Left cardiac atrium (tissue), 4 donors: ENCODE data around the gene ADIPOR1. TPM values are rescaled to one million over a fixed set of nuclear protein-coding genes. Genes with fewer than 3 reads are reported as not detected.

ENCODE experiments used
- ATAC-seq, 2 donors: fragments of 200-7000 bp; cut with Tn5 transposase; one replicate each; pipeline ENCODE4 v1.9.1; 2020; ENCODE audit warnings: mild to moderate bottlenecking in 2 of 2, moderate library complexity in 2 of 2
- DNase-seq: peaks from one replicate; pipeline ENCODE4 v3.0.0-alpha.2; 2020
- intact Hi-C, 2 donors: fragments of 100-400 bp; cut with DNase I; formaldehyde crosslinking; loops; one replicate each; pipeline versions ENCODE4 v1.14.1 to v1.15.1; 2022 to 2023
- total RNA-seq, 2 donors: library from RNA; stranded (reverse); fragmentation: NEBNext Ultra II Directional; extraction: Animal tissue kit (Norgen Biotek cat#: 25700); gene quantifications; one replicate each; pipeline ENCODE4 v1.2.1, GENCODE V29; 2021
- donor health status: DM: no; HTN: yes; CAD: no.
- donor health status: DM: no; HTN: yes; CAD: no; lungs with severe emphysema.
- donor health status: DM: yes; HTN: yes; CAD: no.
- donor health status: Dilated cardiomyopathy.

ADIPOR1 gene
- total RNA-seq, 2 donors from 2014 or later, result 82.3 to 98.4 TPM

DNA sequence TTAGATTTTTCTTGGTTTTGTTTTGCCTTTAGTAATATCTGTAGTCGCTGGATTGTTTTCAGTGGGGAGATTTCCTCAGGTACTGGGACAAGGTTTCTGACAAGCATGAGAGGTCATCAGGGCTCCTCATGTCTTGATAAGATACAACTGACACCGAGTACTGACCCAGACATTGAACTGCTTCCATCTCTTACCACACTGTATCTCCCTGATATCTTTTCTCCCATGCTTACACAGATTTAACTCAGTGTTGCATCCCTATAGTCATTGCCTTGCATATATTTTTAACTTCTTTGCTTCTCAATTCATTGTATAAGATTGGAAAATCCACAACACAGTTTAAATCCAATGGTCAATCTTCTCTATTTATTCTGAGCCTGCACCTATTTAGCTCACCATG lies 21.3 kb upstream of the ADIPOR1 start:
- DNase-seq (no peak), ATAC-seq (no peak)
- intact Hi-C loops, result no loop called here

DNA sequence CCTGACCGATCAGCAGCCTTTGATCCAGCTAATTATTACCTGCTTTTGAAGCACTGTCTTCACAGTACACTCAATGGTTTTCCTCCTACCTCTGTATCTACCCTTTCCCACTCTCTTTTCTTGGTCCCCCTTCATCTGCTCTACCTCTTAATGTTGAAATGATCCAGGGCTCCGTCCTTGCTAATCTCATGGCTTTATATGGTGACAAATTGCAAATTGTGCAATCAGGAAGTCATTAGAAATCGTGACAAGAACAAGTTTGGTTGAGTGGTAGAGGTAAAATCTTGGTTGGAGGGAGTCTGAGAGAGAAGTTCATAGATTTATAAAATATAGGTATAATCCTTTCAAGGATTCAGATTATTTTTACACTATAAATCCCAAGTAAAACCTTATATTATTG lies 18.5 kb upstream of the ADIPOR1 start:
- DNase-seq (no peak), ATAC-seq (no peak)
- intact Hi-C loops, result no loop called here

DNA sequence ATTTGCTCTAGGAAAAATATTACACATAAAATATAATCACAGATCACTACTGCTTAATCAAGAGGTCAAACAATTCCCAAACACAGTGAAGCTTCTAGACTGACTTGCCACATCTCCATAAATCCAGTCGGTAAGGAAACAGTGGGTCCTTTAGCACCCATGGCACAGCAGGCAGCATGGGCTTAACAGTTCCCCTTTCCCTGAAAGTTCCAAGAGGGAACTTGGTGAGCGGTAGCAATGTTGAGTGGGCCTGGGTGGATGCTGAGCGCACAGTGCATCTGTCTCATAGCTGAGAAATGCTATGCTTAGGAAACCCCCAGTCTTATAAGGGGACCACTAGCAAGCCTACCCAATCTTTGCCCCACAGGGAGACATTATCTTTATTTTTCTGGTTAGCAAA lies 16.7 kb upstream of the ADIPOR1 start:
- DNase-seq (no peak), ATAC-seq (no peak)
- intact Hi-C loops, result no loop called here

DNA sequence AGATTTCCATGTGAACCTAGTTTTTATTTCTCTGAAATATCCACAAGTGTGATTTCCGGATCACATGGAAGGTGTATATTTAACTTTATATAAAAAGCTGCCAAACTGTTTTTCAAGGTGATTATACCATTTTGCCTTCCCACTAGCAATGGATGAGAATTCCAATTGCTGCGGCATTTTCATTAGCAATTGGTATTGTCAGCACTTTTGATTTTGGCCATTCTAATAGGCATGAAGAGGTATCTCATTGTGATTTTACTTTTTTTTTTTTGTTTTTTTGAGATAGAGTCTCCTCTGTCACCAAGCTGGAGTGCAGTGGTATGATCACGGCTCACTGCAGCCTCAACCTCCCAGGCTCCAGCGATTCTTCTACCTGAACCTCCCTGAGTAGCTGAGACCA lies 13.9 kb upstream of the ADIPOR1 start:
- no peak for DNase-seq
- intact Hi-C loops, result no loop called here
- ATAC-seq, result no peak

DNA sequence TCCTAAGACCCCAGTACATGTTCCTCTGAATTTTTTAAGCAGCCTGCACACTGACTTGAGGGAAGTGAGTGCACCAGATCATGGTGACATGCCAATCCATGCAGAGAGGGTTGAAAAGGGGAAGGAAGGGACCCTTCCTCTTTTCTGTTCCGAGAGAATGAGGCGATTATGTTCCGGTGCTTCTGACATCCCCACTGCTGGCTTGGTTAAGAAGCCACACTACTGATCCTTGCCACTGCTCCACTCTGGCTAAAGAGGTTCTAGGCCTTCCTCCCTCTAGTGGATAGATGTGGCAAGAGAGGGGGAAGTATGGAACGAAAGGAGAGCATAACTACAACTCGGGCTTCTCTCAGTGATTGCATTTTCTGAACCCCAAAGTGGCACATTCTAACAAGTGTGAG lies 10.8 kb upstream of the ADIPOR1 start:
- intact Hi-C loops, result no loop called here
- DNase-seq (peak; percentile 45), ATAC-seq (peak; percentile 36 to 39)

DNA sequence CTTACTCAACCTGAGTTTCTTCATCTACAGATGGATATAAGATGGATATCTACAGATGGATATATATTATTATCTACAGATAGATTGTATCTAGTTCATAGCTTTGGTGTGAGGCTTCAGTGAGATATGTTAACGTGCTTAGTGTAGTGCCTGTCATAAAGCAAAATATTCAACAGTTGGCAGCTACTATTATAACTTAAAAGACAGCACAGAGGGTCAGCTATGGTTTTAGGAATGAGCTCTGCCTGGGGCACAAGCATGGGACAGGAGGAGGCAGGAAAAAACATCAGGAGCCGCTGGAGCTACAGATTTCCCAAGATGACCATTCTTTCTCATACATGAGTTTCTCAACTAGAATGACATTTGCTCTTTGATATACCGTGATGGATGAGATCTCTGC lies 10.2 kb upstream of the ADIPOR1 start:
- intact Hi-C loops, result no loop called here
- no peak for DNase-seq
- no peak for ATAC-seq

DNA sequence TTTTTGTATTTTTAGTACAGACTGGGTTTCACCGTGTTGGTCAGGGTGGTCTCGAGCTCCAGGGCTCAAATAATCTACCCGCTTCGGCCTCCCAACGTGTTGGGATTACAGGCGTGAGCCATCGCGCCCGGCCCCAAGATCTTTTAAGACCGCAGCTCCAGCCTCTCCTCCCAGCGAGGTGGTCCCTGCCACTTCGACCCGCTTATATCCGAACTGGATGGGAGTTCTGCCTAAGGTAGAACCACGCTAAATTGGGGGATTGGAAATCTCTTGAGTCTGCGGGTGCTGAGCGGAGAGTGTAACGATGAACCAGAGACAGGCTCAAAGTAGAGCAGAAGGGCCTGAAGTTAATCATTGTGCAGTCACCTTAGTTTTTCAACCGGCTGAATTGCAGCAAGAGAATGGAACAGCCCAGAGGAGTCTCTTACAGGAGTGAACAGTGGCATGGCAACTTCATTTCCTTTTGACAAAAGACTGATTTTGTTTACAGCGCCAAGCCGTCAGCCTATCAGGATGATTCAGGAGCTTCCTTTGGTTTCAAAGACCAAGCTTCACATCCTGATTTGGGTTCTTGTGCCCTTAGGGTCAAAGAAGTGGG lies 9.7 kb upstream of the ADIPOR1 start:
- DNase-seq, result no peak
- no peak for ATAC-seq
- intact Hi-C loops, result no loop called here

DNA sequence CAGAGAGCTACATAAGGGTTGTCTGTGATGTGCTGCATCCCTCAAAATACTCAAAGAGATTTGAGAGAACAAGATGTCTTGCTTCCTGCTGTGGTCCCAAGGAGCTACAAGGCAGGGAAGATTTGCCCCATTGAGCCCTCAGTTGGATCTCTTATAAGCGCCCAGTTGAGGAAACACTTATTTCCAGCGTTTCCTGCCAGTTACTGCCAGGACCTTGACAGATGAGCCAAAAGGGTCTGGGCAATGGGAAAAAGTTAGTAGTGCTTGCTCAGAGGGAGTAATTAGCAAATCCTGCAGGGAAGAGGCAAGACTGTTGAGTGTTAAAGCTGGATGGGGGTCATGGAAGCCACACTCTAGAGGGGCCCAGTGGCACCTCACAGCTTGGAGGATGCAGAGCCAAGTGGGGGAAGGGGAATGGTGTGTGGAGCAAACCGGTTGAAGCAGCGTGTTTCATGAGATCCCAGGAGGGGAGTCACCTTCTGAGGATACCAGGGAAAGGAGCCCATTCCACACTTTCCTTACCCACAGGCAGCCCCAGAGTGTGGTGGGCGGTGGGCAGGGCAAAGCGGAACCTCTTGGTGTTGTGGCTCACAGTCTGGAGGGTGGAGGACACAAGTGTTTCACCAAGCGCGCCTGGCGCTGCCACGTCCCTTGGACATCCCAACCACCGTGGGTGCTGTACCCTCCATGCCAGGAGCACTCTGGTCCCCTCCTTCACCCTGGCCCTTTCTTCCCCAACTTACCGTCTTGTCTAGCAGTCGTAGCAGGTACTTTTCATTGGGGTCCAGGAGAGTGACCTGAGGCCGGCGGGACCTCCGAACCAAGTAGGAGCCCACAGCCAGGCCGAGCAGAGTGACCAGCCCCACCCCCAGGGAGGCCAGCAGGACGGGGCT lies 8.1 kb upstream of the ADIPOR1 start:
- ATAC-seq (peak in 1 of 2 donors; percentile 1), DNase-seq (no peak)
- intact Hi-C loops, result no loop called here

DNA sequence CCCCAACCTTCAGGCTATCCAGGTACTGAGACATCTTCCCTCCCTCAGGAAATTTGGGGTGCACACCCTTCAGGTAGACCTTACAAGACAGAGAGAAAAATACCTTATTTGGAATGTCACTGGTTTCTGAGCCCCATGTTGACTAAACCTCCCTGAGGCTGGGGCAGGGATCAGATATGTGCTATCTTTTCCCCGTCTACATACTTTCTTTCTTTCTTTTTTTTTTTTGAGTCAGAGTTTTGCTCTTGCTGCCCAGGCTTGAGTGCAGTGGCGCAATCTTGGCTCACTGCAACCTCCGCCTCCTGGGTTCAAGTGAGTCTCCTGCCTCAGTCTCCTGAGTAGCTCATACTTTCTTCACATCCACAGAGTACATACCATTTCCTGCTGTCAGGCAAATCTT lies 7.3 kb upstream of the ADIPOR1 start:
- DNase-seq (no peak), ATAC-seq (no peak)
- intact Hi-C loops, result no loop called here

DNA sequence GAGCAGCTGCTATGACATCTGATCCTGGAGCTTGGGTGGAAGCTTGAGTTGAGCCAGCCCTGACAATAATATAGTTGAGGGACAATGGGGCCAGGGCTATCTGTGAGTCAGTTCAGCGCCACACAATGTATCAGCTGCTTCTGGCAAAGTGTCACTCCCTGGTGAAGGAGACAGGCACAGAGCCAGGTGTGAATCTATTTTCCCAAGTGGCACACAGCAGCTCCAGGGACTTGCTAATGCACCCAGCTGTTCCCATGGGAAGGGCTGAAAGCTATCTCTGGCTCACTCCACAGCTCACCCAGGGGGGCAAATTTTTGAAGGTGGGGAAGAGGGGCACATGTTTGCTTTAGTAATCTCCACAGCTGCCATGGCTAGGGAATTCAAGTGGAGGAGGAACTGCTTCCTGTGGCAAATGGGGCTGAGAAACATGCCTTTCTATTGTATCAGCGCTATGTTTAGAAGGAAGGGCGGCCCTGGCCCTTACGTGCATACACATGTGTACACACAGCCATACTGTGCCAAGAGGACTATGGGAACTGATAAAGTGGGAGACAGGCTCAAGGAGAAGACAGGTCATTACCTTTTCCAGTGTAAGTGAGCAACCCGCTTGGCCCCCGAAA lies 6.8 kb upstream of the ADIPOR1 start:
- DNase-seq (peak; percentile 29), ATAC-seq (peak; percentile 4 to 17)
- intact Hi-C loops, result loop anchor here in 1 of 2 donors (5.0 kb wide), 1 partner anchor 38 kb away; the partner anchor contains the start of gene KLHL12

DNA sequence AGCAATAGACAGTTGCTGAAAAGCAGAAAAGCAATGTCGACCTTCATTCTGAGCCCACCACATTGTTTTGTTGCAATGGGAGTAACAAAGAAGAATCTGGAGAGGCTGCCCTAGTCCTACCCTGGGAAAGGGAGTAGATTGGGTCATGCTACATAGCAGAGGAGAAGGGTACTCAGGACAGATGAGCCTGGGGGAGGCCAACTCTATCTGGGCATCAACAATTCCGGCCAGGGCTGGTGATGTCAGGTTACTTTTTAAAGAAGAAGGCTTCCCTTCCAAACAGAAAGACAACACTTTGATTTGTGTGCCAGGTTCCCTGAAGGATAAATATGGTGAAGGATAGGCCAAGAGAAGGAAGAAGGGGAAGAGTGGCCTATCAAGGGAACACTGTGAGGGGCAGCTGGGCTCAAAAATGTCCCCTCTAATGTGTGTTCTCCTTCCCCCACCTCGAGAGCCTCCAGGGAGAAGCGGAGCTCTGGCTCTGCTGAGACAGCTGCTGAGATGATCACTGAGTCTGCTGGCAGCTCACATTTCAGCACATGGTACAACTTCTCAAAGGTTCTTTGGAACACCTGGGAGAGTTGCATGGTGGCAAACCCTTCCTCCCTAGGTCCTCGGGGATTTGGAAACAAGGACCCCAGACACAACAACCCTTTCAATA lies 3.2 kb upstream of the ADIPOR1 start:
- DNase-seq (no peak), ATAC-seq (no peak)
- intact Hi-C loops, result loop anchor here in 1 of 2 donors (5.0 kb wide), 1 partner anchor 34 kb away; the partner anchor contains the start of gene KLHL12

DNA sequence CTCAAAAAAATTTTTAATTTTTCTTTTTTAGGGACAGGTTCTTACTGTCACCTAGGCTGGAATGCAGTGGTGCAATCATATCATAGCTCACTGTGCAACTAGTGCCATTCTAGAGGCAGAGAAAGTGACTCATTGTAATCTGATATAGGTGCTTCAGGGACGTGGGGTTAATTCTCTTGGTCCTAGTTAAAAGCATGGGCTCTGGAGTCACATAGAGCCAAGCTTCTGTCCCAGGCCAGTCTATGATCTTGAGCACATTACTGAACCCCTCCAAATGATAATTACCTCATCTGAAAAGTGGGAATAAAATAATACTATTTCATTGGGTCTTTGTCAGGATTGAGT lies 1.1 kb upstream of the ADIPOR1 start:
- intact Hi-C loops, result no loop called here
- no peak for ATAC-seq
- no peak for DNase-seq

DNA sequence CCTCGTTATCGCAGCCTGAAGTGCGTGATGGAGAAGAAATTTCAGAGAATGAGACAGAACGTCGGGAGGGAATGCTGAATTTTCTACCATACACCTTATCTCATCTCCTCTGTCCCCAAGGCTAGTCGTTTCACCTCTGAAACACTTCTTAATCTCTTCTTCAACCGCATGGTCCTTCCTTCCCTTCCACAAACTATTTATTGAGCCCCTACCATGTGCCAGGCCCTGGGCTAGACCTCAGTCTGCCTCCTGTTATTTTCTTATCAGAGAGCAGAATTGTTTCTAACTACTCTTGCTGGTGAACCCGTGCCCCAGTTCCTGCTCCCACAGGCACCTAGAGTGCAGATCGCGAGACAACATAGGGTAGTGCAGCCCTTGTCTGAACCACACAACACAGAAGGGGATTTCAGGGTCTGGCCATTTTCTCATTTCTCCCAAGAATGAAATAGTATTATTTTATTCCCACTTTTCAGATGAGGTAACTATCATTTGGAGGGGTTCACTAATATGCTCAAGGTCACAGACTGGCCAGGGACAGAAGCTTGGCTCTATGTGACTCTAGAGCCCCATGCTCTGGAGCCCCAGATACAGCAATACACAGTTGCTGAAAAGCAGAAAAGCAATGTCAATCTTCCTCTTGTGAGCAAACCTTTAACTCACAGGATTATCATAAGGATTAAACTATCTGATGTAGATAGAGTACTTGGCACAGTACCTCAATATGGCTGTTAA lies 598 bp upstream of the ADIPOR1 start:
- DNase-seq (no peak), ATAC-seq (no peak)
- intact Hi-C loops, result no loop called here

DNA sequence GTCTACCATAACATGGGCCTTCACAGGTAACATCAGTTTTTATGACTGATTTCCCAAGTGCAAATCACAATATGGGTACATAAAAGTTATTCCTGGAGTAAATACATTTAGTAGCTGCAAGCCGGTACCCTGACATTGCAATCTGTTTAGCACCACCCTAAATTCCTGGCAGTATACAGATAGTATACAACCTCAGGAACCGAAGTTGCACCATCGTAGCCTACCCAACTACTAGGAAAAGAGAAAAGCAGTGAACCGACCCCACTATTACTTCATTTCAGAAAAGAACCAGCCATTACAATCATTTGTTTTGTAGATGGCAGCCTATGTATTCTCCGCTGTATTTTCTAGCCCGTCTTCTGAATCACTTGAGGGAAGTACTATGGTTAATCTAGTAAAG lies 1.1 kb downstream of the ADIPOR1 start:
- intact Hi-C loops, result no loop called here
- ATAC-seq, result no peak
- DNase-seq, result no peak

DNA sequence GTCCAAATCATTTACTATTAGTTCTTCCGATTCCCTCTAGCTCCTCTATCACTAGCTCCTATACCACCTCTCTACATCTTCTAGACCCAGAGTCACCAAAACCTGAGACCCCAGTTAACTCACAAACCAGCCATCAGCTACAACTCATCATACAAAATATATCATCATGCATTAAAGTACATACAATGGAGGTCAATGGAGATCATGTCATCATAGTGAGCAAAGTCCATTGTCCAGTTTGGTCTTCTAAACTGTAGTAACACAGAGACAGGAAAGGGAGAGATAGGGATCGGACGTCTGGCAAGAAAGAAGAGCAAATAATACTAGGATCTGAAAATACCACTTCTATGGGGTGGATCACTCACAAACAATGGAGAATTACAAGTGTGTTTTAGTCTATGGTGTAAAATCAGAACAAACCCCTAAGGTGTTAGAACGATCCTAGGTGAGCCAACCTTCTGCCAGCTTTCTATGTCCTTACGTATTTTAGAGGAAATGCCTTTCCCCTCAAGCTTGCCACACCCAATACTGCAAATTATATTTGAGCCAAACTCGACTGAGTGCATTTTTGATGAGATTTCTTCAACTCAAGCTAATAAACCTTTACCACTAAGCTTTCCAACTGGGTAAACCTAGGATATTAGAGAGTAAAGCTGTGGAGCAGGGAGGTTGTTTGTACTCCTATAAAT lies 3.9 kb downstream of the ADIPOR1 start:
- intact Hi-C loops, result no loop called here
- ATAC-seq, result no peak

DNA sequence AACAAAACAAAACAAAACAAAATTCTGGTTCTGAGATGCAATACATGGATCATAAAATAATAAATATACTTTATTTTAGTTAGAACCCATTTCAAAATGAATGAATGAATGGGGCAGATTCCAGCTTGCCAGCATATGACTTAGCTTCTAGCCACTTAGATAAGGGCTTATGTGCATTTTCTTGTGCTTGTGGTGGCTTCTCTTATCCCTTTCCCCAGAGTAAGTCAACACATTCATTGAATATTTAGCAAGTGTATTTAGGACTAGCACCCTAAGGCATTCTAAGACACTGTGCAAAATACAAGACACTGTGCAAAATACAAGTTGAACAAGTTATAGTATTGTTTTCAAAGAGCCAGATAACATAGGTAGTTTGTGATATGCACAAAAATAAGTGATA lies 4.7 kb downstream of the ADIPOR1 start:
- intact Hi-C loops, result no loop called here
- DNase-seq (no peak), ATAC-seq (no peak)

More for the DNA sequence above, 3.9 kb downstream of the ADIPOR1 start:
- no peak for DNase-seq

DNA sequence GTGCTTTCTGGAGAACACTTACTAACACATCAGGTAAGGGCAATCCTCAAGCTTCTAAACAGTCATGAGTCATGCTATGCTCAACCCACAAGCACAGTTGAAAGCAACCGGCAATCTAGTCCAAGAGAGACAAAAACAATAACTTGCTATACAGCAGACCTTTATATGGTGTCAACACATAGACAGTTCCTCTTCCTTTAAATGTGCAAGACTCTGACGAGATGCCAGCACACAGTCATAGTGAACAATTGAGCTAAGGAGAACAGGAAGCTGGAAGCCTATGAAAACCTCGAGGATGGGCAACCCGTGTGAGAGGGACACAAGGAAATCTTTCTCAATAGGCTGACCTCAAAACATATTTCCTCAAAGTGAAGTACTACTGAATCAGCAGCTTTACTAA lies 5.3 kb downstream of the ADIPOR1 start:
- peak; percentile 53 to 76 for ATAC-seq
- DNase-seq, result peak; percentile 54
- intact Hi-C loops, result no loop called here

DNA sequence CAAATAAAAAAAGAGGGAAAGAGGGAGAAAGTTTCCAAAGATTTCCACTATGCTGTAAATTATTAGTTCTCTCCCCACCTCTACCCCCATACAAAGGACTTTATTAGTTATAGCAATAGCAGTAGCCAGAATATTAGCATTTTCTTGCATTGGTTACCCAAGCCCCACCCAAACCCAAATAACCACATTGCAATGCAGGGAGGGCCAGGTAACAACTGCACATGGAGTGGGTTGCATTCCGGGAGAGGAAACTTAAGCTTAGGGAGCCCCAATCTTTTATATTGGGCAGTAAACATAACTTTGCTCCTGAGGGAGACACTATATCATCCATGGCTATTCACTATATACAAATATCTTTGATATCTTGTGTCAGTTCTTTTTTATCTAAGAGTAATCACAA lies 6.0 kb downstream of the ADIPOR1 start:
- DNase-seq (no peak), ATAC-seq (no peak)
- intact Hi-C loops, result no loop called here

DNA sequence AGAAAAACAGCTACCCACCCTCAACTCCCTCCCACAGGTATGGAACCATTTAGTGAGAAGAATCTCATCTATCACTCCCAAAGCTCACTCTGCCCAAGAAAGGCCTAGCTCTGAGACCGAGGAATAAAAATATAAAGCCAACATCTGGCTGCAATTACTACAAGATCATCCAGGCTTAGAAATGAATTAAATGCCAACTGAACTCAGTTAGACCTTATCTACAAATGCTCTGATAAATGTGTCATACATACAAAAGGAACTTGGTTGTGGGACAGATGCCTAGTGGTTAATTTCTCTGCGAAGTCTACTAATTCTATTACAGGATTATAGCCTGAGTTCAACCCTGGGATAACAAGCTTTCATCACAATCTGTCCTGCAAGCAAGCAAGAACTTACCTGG lies 6.7 kb downstream of the ADIPOR1 start:
- no peak for DNase-seq
- intact Hi-C loops, result no loop called here
- no peak for ATAC-seq
